ENCODE measurements around the gene GALNT2.

GRCh38 chr1:230049731-230050130 is 17.3 kb upstream of the GALNT2 start:
- TF ChIP-seq CTCF (IDR thresholded peaks at IDR 0.05) (no peak), NR3C1 (IDR thresholded peaks at IDR 0.05) (no peak), HDAC2 (IDR thresholded peaks at IDR 0.05) (no peak), JUN (IDR thresholded peaks at IDR 0.05) (no peak), FOSL2 (IDR thresholded peaks at IDR 0.05) (no peak), FOSL2 (CRISPR knock-in tag; IDR thresholded peaks at IDR 0.05) (no peak), RAD21 (conservative IDR thresholded peaks at IDR 0.05 in 1 of 2, IDR thresholded peaks at IDR 0.05 in 1 of 2) (no peak), POLR2A (IDR thresholded peaks at IDR 0.05; ENCODE audit: low read length) (no peak), ZFP36 (IDR thresholded peaks at IDR 0.05; ENCODE audit: borderline replicate concordance, partially characterized antibody) (no peak), REST (IDR thresholded peaks at IDR 0.05) (no peak), RFX5 (IDR thresholded peaks at IDR 0.05) (no peak), RCOR1 (IDR thresholded peaks at IDR 0.05; ENCODE audit: low read depth, low read length) (no peak), CEBPB (IDR thresholded peaks at IDR 0.05) (no peak)

Data from A549 (cell line).